ENCODE results near the gene RSF1. TPM values are rescaled to one million over a fixed set of nuclear protein-coding genes. Genes with fewer than 3 reads are reported as not detected.

RSF1 gene
- polyA plus RNA-seq, 1 donor (not counting 4 experiments of a cell fraction or from before 2014, with no cell fraction given), result 20.9 TPM

DNA sequence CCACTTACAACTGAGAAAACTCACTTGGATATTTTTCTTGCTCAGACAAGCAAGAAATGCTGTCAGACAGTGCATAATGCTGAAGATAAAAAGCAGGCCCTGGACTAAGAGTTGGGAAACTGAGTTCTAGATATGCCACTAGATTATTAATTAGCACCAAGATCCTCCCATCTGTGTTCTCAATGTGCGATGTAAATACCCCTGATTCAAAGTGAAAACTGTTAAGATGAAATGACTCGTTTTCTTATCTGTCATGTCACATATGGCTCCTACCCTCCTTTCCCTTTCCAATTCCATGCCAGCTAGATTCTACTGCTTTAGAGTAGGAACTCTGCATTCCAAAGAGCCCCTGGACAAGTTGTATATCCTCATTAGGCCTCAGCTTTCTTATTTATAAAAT, 94.0 kb downstream of the RSF1 start:
- no peaks in the 10 kb centered on the region for H3K4me1 ChIP-seq (ENCODE audit: control insufficient read depth, extremely low read depth, insufficient read depth, low read length)
- no peaks in the 10 kb centered on the region for H4K20me1 ChIP-seq (ENCODE audit: control insufficient read depth, extremely low read depth, insufficient read depth, low read length)
- H3K79me2 ChIP-seq (ENCODE audit: control insufficient read depth, insufficient read depth, low read length), result no peaks in the 10 kb centered on the region
- H3K4me2 ChIP-seq (ENCODE audit: control insufficient read depth, extremely low read depth, insufficient read depth, low read depth, low read length), result no peak overlapping the region
- dilution Hi-C loops (cut with MboI; ENCODE audit: extremely low pct_ligation_motif_present, low sequenced_read_pairs), result no loop called here
- H3K27ac ChIP-seq (ENCODE audit: control insufficient read depth, insufficient read depth, low read length), result no peak overlapping the region
- no peaks in the 10 kb centered on the region for H3K27me3 ChIP-seq (ENCODE audit: control insufficient read depth, extremely low read depth, insufficient read depth, low read length)
- H3K9ac ChIP-seq (ENCODE audit: control insufficient read depth, extremely low read depth, insufficient read depth, low read length), result no peak overlapping the region
- peaks cover 0 to 4% of the 10 kb centered on the region in 2 experiments for H3K36me3 ChIP-seq (ENCODE audit: control insufficient read depth in 2 of 2, extremely low read depth in 1 of 2, insufficient read depth in 2 of 2, low read length in 2 of 2)
- FAIRE-seq, result no peak
- no peak overlapping the region for H3K4me3 ChIP-seq (ENCODE audit: control insufficient read depth in 2 of 3, extremely low read depth in 1 of 3, insufficient read depth in 2 of 3, low read depth in 1 of 3, low read length in 3 of 3)
- no peaks in the 10 kb centered on the region for H3K9me1 ChIP-seq (ENCODE audit: control insufficient read depth, extremely low read depth, insufficient read depth, low read length)
- DNase-seq (ENCODE audit: low read depth, low spot score), result no peak
- TF ChIP-seq EZH2 (IDR thresholded peaks at IDR 0.05; ENCODE audit: low read length), result no peak
- TF ChIP-seq, protein P1, sequence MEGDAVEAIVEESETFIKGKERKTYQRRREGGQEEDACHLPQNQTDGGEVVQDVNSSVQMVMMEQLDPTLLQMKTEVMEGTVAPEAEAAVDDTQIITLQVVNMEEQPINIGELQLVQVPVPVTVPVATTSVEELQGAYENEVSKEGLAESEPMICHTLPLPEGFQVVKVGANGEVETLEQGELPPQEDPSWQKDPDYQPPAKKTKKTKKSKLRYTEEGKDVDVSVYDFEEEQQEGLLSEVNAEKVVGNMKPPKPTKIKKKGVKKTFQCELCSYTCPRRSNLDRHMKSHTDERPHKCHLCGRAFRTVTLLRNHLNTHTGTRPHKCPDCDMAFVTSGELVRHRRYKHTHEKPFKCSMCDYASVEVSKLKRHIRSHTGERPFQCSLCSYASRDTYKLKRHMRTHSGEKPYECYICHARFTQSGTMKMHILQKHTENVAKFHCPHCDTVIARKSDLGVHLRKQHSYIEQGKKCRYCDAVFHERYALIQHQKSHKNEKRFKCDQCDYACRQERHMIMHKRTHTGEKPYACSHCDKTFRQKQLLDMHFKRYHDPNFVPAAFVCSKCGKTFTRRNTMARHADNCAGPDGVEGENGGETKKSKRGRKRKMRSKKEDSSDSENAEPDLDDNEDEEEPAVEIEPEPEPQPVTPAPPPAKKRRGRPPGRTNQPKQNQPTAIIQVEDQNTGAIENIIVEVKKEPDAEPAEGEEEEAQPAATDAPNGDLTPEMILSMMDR (optimal IDR thresholded peaks at IDR 0.05 in 1 of 3, IDR thresholded peaks at IDR 0.05 in 1 of 3, conservative IDR thresholded peaks at IDR 0.05 in 1 of 3; ENCODE audit: extremely low read depth in 1 of 3, insufficient read depth in 2 of 3, low read length in 3 of 3), result no peak
- H2AFZ ChIP-seq (ENCODE audit: control insufficient read depth, low read length), result no peak overlapping the region
- peaks cover 5% of the 10 kb centered on the region for H3K9me3 ChIP-seq (ENCODE audit: control insufficient read depth, low read depth, low read length)

DNA sequence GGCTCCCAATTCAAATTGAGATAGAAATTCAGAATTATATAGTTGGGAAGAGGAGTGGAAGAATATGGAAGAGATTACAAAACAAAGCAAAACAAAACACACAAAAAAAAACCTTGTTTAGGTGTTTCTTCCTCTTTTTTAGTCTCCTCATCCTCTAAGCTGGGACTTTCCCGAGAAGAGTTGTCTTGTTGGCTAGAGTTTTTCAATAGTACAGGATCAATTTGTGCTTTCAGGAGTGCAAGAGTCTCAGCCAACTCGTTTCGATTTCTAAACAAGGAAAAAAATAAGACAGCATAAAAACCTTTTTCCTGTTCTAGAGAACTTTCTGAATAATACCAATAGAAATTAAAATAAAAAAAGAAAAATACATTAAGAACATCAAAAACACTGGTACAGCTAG, 95.1 kb downstream of the RSF1 start:
- no peak overlapping the region for H3K27ac ChIP-seq (ENCODE audit: control insufficient read depth, insufficient read depth, low read length)
- FAIRE-seq (no peak), DNase-seq (ENCODE audit: low read depth, low spot score) (no peak)
- dilution Hi-C loops (cut with MboI; ENCODE audit: extremely low pct_ligation_motif_present, low sequenced_read_pairs), result no loop called here
- TF ChIP-seq EZH2 (IDR thresholded peaks at IDR 0.05; ENCODE audit: low read length), result no peak
- TF ChIP-seq, protein P1 (optimal IDR thresholded peaks at IDR 0.05 in 1 of 3, IDR thresholded peaks at IDR 0.05 in 1 of 3, conservative IDR thresholded peaks at IDR 0.05 in 1 of 3; ENCODE audit: extremely low read depth in 1 of 3, insufficient read depth in 2 of 3, low read length in 3 of 3), result no peak
- no peaks in the 10 kb centered on the region for H3K9me3 ChIP-seq (ENCODE audit: control insufficient read depth, low read depth, low read length)
- H3K4me2 ChIP-seq (ENCODE audit: control insufficient read depth, extremely low read depth, insufficient read depth, low read depth, low read length), result no peak overlapping the region
- H3K4me1 ChIP-seq (ENCODE audit: control insufficient read depth, extremely low read depth, insufficient read depth, low read length), result no peaks in the 10 kb centered on the region
- no peaks in the 10 kb centered on the region for H3K27me3 ChIP-seq (ENCODE audit: control insufficient read depth, extremely low read depth, insufficient read depth, low read length)
- no peaks in the 10 kb centered on the region for H3K9me1 ChIP-seq (ENCODE audit: control insufficient read depth, extremely low read depth, insufficient read depth, low read length)
- no peaks in the 10 kb centered on the region for H4K20me1 ChIP-seq (ENCODE audit: control insufficient read depth, extremely low read depth, insufficient read depth, low read length)
- no peak overlapping the region for H2AFZ ChIP-seq (ENCODE audit: control insufficient read depth, low read length)
- no peaks in the 10 kb centered on the region for H3K79me2 ChIP-seq (ENCODE audit: control insufficient read depth, insufficient read depth, low read length)
- no peak overlapping the region for H3K4me3 ChIP-seq (ENCODE audit: control insufficient read depth in 2 of 3, extremely low read depth in 1 of 3, insufficient read depth in 2 of 3, low read depth in 1 of 3, low read length in 3 of 3)
- H3K9ac ChIP-seq (ENCODE audit: control insufficient read depth, extremely low read depth, insufficient read depth, low read length), result no peak overlapping the region
- peaks cover 0 to 2% of the 10 kb centered on the region in 2 experiments for H3K36me3 ChIP-seq (ENCODE audit: control insufficient read depth in 2 of 2, extremely low read depth in 1 of 2, insufficient read depth in 2 of 2, low read length in 2 of 2)
